AG10803 (cell line): Measurements from ENCODE around the gene MYH16.
"Not testable (repeated sequence)": the region's sequence is repeated elsewhere in the genome, so short reads cannot be mapped to it uniquely, and the experiment has no call there.

Source experiments
- DNase-seq: peaks from one replicate; pipeline ENCODE4 v3.0.0; 2010; ENCODE audit warnings: low read depth
- H3K4me3 ChIP-seq: 2 replicates; pipeline ENCODE4 v1.5.1; 2011; ENCODE audit warnings: mild to moderate bottlenecking, low read length, control low read depth
- TF ChIP-seq, protein P1 (sequence below): conservative IDR thresholded peaks from 2 replicates; pipeline ENCODE4 v1.5.1; 2011; ENCODE audit warnings: mild to moderate bottlenecking, low read length, control low read depth, inconsistent platforms

Gene MYH16

DNA sequence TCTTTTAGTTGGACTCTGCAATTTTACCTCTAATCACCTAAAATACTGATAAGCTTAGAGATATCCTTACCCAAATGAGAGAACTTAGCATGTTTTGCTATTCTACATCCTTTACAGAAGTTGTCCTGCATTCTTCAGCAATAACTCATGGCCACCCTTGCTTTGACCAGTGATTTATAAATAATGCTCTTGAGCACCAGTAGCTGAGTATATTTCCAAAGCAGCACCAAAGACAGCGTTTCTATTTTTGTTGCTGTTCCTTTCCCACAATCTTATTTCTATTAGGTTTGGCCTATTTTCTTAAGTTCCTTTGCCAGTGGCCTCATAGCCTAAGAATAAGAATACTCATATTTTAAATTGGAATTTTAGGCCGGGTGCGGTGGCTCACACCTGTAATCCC lies 68.0 kb downstream of the MYH16 start:
- DNase-seq: no peak
- H3K4me3 ChIP-seq: no peak overlapping the region
- TF ChIP-seq, protein P1, sequence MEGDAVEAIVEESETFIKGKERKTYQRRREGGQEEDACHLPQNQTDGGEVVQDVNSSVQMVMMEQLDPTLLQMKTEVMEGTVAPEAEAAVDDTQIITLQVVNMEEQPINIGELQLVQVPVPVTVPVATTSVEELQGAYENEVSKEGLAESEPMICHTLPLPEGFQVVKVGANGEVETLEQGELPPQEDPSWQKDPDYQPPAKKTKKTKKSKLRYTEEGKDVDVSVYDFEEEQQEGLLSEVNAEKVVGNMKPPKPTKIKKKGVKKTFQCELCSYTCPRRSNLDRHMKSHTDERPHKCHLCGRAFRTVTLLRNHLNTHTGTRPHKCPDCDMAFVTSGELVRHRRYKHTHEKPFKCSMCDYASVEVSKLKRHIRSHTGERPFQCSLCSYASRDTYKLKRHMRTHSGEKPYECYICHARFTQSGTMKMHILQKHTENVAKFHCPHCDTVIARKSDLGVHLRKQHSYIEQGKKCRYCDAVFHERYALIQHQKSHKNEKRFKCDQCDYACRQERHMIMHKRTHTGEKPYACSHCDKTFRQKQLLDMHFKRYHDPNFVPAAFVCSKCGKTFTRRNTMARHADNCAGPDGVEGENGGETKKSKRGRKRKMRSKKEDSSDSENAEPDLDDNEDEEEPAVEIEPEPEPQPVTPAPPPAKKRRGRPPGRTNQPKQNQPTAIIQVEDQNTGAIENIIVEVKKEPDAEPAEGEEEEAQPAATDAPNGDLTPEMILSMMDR: no peak

DNA sequence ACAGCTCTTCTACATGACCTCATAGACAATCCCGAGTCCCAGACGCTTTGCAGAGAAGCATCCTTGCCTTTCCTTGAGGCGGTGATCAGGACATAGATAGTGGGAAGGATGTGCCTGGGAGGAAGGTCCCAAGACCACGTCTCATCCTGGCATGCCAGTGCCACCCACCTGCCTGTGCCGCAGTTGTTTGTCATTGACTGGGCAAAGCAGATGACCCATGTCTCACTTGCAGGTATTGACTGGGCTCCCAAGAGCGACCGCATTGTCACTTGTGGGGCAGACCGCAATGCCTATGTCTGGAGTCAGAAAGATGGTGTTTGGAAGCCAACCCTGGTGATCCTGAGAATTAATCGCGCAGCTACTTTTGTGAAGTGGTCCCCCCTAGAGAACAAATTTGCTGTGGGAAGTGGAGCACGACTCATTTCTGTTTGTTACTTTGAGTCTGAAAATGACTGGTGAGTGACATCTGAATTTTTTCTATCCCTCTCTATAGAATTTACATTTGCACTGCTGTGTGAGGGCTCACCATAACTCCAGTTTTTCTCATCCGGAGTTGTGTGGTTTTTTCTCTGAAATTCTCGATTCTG lies 71.5 kb downstream of the MYH16 start:
- no peak for DNase-seq
- no peak overlapping the region for H3K4me3 ChIP-seq
- TF ChIP-seq, protein P1: no peak

DNA sequence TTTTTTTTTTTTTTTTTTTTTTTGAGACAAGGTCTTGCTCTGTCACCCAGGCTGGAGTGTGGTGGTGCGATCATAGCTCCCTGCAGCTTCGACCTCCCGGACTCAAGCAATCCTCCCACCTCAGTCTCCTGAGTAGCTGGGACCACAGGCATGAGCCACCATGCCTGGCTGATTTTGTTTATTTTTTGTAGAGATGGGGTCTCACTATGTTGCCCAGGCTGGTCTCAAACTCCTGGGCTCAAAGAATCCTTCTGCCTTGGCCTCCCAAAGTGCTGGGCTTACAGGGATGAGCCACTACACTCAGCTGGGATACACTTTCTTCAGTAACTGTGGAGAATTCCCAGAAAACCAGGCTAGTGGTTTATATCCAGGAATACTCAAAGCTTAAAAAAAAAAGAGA lies 78.0 kb downstream of the MYH16 start:
- not testable (repeated sequence) for H3K4me3 ChIP-seq, DNase-seq

DNA sequence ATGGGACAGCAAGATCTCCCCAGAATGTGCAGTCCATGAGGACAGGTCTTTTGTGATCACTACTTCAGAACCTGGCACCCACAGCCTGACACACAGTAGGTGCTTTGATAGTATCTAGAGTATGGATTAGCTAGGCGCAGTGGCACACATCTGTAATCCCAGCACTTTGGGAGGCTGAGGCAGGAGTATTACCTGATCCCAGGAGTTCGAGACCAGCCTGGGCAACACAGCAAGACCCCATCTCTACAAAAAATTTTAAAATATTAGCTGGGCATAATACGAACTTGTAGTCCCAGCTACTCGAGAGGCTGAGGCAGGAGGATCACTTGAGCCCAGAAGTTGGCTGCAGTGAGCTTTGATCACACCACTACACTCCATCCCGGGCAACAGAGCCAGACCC lies 79.6 kb downstream of the MYH16 start:
- no peak overlapping the region for H3K4me3 ChIP-seq
- TF ChIP-seq, protein P1: no peak
- DNase-seq: no peak

DNA sequence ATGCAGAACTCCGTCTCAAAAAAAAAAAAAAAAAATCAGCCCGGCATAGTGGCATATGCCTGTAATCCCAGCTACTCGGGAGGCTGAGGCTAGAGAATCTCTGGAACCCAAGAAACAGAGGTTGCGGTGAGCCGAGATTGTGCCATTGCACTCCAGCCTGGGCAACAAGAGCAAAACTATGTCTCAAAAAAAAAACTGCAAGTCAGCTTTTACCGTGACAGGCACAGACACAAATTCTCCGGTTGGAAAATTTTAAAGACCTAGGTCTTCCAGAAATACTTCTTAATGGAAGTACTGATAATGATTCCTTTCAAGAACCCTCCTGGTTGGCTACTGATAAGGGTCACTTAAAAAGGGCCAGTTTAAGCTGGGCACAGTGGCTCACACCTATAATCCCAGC lies 82.5 kb downstream of the MYH16 start:
- TF ChIP-seq, protein P1: no peak
- H3K4me3 ChIP-seq: no peak overlapping the region
- DNase-seq: no peak

DNA sequence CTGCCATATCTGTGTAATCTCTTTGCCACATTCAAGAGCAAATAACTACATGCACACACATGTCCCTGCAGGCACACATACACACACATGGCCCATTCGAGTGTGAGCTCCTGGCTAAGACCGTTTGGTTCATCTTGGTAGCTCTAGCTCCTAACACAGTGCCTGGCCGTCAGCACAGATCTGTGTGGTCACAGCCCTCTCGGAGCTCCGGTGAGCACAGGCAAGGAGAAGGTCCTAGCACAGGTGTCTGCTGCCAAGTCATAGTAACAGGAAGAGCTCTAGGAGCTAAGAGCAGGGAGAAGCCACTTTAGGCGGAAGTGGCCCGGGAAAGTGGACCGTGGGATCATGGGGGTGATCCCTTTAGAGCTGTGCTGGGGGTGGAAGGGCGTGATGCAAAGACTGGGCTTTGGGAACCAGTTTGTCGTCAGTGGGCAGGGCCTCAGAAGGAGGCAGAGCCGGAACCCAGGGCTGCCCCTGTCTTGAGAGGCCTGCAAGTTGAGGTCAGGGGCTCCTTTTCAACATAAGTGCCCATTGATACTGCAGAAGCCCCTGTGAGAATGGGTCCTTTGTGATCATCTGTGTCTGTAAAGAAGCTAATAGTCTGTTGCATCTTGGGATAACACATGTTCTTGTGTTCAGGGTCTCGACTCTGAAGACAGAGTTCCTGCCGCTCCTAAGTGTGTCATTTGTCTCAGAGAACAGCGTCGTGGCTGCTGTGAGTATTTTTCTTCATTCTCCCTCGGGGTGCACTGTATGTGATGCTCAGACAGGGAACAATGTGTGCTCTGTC lies 85.3 kb downstream of the MYH16 start:
- no peak overlapping the region for H3K4me3 ChIP-seq
- TF ChIP-seq, protein P1: no peak
- DNase-seq: no peak

DNA sequence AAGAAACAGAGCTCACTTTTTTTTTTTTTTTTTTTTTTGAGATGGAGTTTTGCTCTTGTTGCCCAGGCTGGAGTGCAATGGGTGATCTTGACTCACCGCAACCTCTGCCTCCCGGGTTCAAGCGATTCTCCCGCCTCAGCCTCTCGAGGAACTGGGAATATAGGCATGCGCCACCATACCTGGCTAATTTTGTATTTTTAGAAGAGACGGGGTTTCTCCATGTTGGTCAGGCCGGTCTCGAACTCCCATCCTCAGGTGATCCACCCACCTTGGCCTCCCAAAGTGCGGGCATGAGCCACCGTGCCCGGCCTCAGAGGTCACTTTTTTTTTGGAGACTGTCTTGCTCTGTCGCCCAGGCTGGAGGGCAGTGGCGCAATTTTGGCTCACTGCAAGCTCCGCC lies 85.9 kb downstream of the MYH16 start:
- H3K4me3 ChIP-seq, DNase-seq: not testable (repeated sequence)

DNA sequence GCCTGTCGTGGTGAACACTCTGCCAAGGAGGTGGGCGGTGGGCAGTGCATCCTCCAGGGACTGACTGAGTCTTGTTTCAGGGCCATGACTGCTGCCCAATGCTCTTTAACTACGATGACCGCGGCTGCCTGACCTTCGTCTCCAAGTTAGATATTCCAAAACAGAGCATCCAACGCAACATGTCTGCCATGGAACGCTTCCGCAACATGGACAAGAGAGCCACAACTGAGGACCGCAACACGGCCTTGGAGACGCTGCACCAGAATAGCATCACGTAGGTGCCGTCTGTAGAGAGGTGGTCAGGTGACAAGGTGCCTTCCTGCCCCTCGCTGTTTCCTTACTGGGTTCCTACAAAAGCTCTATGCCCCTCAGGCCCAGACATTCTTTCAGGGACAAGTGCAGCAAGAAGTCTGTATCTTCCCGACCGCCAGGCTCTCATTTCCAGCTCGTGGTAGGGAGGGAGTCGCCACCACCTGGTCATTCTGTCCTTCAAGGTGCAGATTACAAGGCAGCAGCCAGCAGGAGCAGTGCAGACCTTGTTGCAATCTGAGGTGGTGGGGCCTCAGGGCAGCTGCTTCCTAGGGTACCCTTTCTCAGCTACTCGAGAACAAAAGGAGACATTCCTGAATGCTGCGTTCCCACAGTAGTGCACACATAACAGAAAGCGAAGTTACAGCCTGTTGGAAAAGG lies 87.0 kb downstream of the MYH16 start:
- H3K4me3 ChIP-seq: no peak overlapping the region
- DNase-seq: no peak
- TF ChIP-seq, protein P1: no peak
